Mammary epithelial cell (primary cell): ENCODE measurements around the gene FAR1.

ENCODE experiments used
- CTCF ChIP-seq, 2 donors: IDR thresholded peaks in 1 of 2; conservative IDR thresholded peaks in 1 of 2; 2 replicates each; pipeline ENCODE4 v1.5.1; 2011 to 2012; ENCODE audit warnings: inconsistent platforms in 2 of 2, low read length in 2 of 2, mild to moderate bottlenecking in 2 of 2, control low read depth in 1 of 2, low read depth in 1 of 2; ENCODE audit not compliant: insufficient read depth in 1 of 2; ENCODE audit errors: extremely low read depth in 1 of 2
- EZH2 ChIP-seq: IDR thresholded peaks from 2 replicates; pipeline ENCODE4 v1.6.1; 2012; ENCODE audit warnings: low read length, inconsistent platforms, borderline replicate concordance

- TF ChIP-seq CTCF (conservative IDR thresholded peaks at IDR 0.05 in 1 of 2, IDR thresholded peaks at IDR 0.05 in 1 of 2; ENCODE audit: extremely low read depth in 1 of 2, insufficient read depth in 1 of 2, low read depth in 1 of 2, low read length in 2 of 2) (no peak), EZH2 (no peak)
These were observed 45.5 kb downstream of the FAR1 start for GRCh38 chr11:13713982-13714381.
